Transverse colon (tissue), 4 donors: ENCODE results near the gene C1QTNF9. TPM values are rescaled to one million over a fixed set of nuclear protein-coding genes. Genes with fewer than 3 reads are reported as not detected.
A peak's percentile ranks its signal among the peaks of the same experiment; 100 is the strongest.

Experiments
- DNase-seq: peaks from one replicate; pipeline ENCODE4 v3.0.0-alpha.2; 2019
- H3K27ac ChIP-seq, 4 donors: fragments of 200-600 bp; sonication (generic); 2 replicates each; pipeline ENCODE4 v1.5.1; 2016 to 2018; ENCODE audit warnings: inconsistent platforms in 4 of 4
- H3K27me3 ChIP-seq: fragments of 200-600 bp; sonication (generic); 2 replicates; pipeline ENCODE4 v1.5.1; 2017; ENCODE audit warnings: inconsistent platforms
- H3K36me3 ChIP-seq, 4 donors: fragments of 200-600 bp; sonication (generic); 2 replicates each; pipeline ENCODE4 v1.5.1; 2017 to 2019; ENCODE audit warnings: inconsistent platforms in 4 of 4
- H3K4me1 ChIP-seq, 4 donors: fragments of 200-600 bp; sonication (generic); 2 replicates each; pipeline ENCODE4 v1.5.1; 2017 to 2020; ENCODE audit warnings: inconsistent platforms in 4 of 4
- H3K4me3 ChIP-seq, 4 donors: fragments of 200-600 bp; sonication (generic); 1 replicate in 1 of 4; 2 replicates in 3 of 4; pipeline versions ENCODE4 v1.5.1 to v1.6.1; 2017 to 2019; ENCODE audit warnings: inconsistent platforms in 4 of 4
- H3K9me3 ChIP-seq, 2 donors: fragments of 200-600 bp; sonication (generic); 2 replicates each; pipeline ENCODE4 v1.5.1; 2017 to 2019; ENCODE audit warnings: inconsistent platforms in 2 of 2
- CTCF ChIP-seq, 5 experiments: fragments of 200-600 bp in 3 of 5; fragments of 450-650 bp in 2 of 5; sonication (generic) in 3 of 5; IDR thresholded peaks; 1 replicate in 2 of 5; 2 replicates in 3 of 5; pipeline ENCODE4 v1.5.1; 2016 to 2017; ENCODE audit warnings: antibody characterized with exemption in 5 of 5, inconsistent platforms in 3 of 5, mild to moderate bottlenecking in 2 of 5, moderate library complexity in 1 of 5
- EP300 ChIP-seq: sonication (generic); formaldehyde crosslinking; IDR thresholded peaks from one replicate; pipeline ENCODE4 v1.6.1; 2017; ENCODE audit warnings: antibody characterized with exemption, low read depth
- POLR2A ChIP-seq: fragments of 450-650 bp; IDR thresholded peaks from one replicate; pipeline ENCODE4 v1.6.1; 2016; ENCODE audit warnings: antibody characterized with exemption, mild to moderate bottlenecking, moderate library complexity
- POLR2AphosphoS5 ChIP-seq, 3 donors: sonication (generic); formaldehyde crosslinking; IDR thresholded peaks; one replicate each; pipeline ENCODE4 v1.6.1; 2016; ENCODE audit warnings: antibody characterized with exemption in 3 of 3
- WGBS, 2 donors: methylation state at CpG; one replicate each; pipeline ENCODE4 v1.1.5; 2018; ENCODE audit warnings: low coverage in 1 of 2; 5-methylcytosine and 5-hydroxymethylcytosine counted together
- in situ Hi-C, 4 donors: fragments of 200-750 bp; cut with MboI; loops; one replicate each; pipeline versions ENCODE4 v1.15.0 to v1.15.1; 2017; ENCODE audit warnings: low sequenced_read_pairs in 3 of 4, low pct_ligation_motif_present in 1 of 4, low pct_unique_long_range_greater_than_20kb in 1 of 4
- intact Hi-C: fragments of 100-400 bp; cut with DNase I; formaldehyde crosslinking; loops from one replicate; pipeline ENCODE4 v1.15.1; 2023; ENCODE audit warnings: low total_unique reads
- total RNA-seq, 4 donors: library from RNA; depleted of rRNA; stranded (reverse); fragments of >200 nt; gene quantifications; one replicate each; pipeline ENCODE4 v1.1.0, GENCODE V29; 2016

The C1QTNF9 gene
- total RNA-seq, 4 donors from 2014 or later = 0.48 TPM; not detected in 3

GRCh38 chr13:24304620-24305019 is 4.8 kb upstream of the C1QTNF9 start:
- no peak overlapping the region for H3K4me3 ChIP-seq
- no peak overlapping the region for H3K27ac ChIP-seq

GRCh38 chr13:24306632-24307031 is 2.7 kb upstream of the C1QTNF9 start:
- in situ Hi-C loops (no loop called here), intact Hi-C loops (no loop called here)
- H3K4me1 ChIP-seq = peaks cover 0 to 10% (median 3%) of the 10 kb centered on the region in 4 donors
- no peaks in the 10 kb centered on the region for H3K27me3 ChIP-seq
- H3K9me3 ChIP-seq = no peaks in the 10 kb centered on the region
- H3K27ac ChIP-seq = peak overlapping the region in 1 of 4 donors; percentile 36
- 79 to 88% methylated on average over 1 of the region's 1 CpG for WGBS, 2 donors
- H3K4me3 ChIP-seq = no peak overlapping the region
- H3K36me3 ChIP-seq = no peaks in the 10 kb centered on the region
- no peak for DNase-seq
- TF ChIP-seq CTCF (IDR thresholded peaks at IDR 0.05) = no peak
- no peak for TF ChIP-seq EP300
- no peak for TF ChIP-seq POLR2AphosphoS5 (IDR thresholded peaks at IDR 0.05)
- TF ChIP-seq POLR2A = no peak

More at GRCh38 chr13:24304620-24305019, 4.8 kb upstream of the C1QTNF9 start:
- TF ChIP-seq POLR2AphosphoS5 (IDR thresholded peaks at IDR 0.05) = no peak
- TF ChIP-seq CTCF (IDR thresholded peaks at IDR 0.05) = no peak
- TF ChIP-seq POLR2A = no peak
- TF ChIP-seq EP300 = no peak
- intact Hi-C loops (no loop called here), in situ Hi-C loops (no loop called here)
- 60 to 81% methylated on average over 1 to 5 of the region's 5 CpGs for WGBS, 2 donors
- Histone ChIP-seq H3K9me3 (no peaks in the 10 kb centered on the region), H3K36me3 (peaks cover 0 to 16% (median 3%) of the 10 kb centered on the region in 4 donors), H3K4me1 (peaks cover 0 to 10% (median 3%) of the 10 kb centered on the region in 4 donors), H3K27me3 (no peaks in the 10 kb centered on the region)
- no peak for DNase-seq

GRCh38 chr13:24307211-24308067 is 1.9 kb upstream of the C1QTNF9 start:
- H3K36me3 ChIP-seq = no peaks in the 10 kb centered on the region
- peak; percentile 33 for DNase-seq
- H3K4me1 ChIP-seq = peaks cover 0 to 10% (median 3%) of the 10 kb centered on the region in 4 donors
- peak overlapping the region in 2 of 4 donors; percentile 18 to 36 for H3K27ac ChIP-seq
- in situ Hi-C loops = no loop called here
- H3K4me3 ChIP-seq = no peak overlapping the region
- intact Hi-C loops = loop anchor here (1.0 kb wide), 1 partner anchor 26 kb away; no protein-coding TSS in a partner anchor
- 58 to 80% methylated on average over 7 to 27 of the region's 27 CpGs for WGBS, 2 donors
- no peak for TF ChIP-seq CTCF (IDR thresholded peaks at IDR 0.05)
- TF ChIP-seq POLR2A = no peak
- no peak for TF ChIP-seq EP300
- no peak for TF ChIP-seq POLR2AphosphoS5 (IDR thresholded peaks at IDR 0.05)
- H3K9me3 ChIP-seq = no peaks in the 10 kb centered on the region
- H3K27me3 ChIP-seq = no peaks in the 10 kb centered on the region

DNA sequence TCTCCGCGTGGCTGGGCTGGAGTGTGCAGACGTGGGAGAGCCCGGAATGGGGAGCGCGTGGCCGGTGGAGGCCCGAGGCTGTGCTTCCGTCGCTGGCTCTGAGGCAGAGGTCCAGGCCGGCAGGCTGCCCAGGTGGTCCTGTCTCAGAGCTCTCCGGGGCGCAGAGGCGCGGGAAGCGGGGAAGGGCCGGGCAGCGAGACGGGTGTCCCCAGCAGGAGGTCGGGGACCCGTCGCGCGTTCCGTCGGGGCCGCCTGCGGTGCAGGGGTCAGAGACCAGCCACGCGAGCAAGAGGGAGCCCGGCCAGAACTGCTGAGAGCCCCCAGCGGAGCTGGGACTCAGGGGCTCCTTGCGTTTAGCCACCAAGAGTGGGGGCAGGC is 1.3 kb upstream of the C1QTNF9 start:
- Histone ChIP-seq H3K4me1 (peaks cover 0 to 10% (median 3%) of the 10 kb centered on the region in 4 donors), H3K27ac (no peak overlapping the region), H3K9me3 (no peaks in the 10 kb centered on the region), H3K36me3 (no peaks in the 10 kb centered on the region), H3K27me3 (no peaks in the 10 kb centered on the region), H3K4me3 (no peak overlapping the region)
- no peak for DNase-seq
- in situ Hi-C loops = no loop called here
- intact Hi-C loops = loop anchor here (1.0 kb wide), 1 partner anchor 27 kb away; no protein-coding TSS in a partner anchor
- WGBS, 2 donors = 97% methylated on average over 32 of the region's 33 CpGs; no CpG with 5 or more reads in 1 of the 2 donors
- TF ChIP-seq EP300 = no peak
